Smooth muscle cell (in vitro differentiated cells): ENCODE data around the gene SLC19A1. TPM values are rescaled to one million over a fixed set of nuclear protein-coding genes. Genes with fewer than 3 reads are reported as not detected.

Source experiments
- DNase-seq: peaks from one replicate; lab custom pipeline; 2025; ENCODE audit not compliant: unreplicated experiment; lab: John Stamatoyannopoulos, UW
- H2AFZ ChIP-seq: fragments of 200-600 bp; sonication (generic); 2 replicates; pipeline ENCODE4 v1.6.0; 2016; ENCODE audit warnings: antibody characterized with exemption, low read depth, mild to moderate bottlenecking
- H3F3A ChIP-seq: fragments of 200-600 bp; sonication (generic); 2 replicates; pipeline ENCODE4 v1.6.0; 2017; ENCODE audit warnings: antibody characterized with exemption, low read depth
- H3K27ac ChIP-seq: fragments of 200-600 bp; sonication (generic); 2 replicates; pipeline ENCODE4 v1.5.1; 2016; ENCODE audit warnings: low read depth, mild to moderate bottlenecking
- H3K27me3 ChIP-seq: fragments of 200-600 bp; sonication (generic); 2 replicates; pipeline ENCODE4 v1.6.1; 2016; ENCODE audit warnings: low read depth, mild to moderate bottlenecking
- H3K36me3 ChIP-seq: fragments of 200-600 bp; sonication (generic); 2 replicates; pipeline ENCODE4 v1.5.1; 2016; ENCODE audit warnings: low read depth
- H3K4me1 ChIP-seq: fragments of 200-600 bp; sonication (generic); 2 replicates; pipeline ENCODE4 v1.5.1; 2016; ENCODE audit warnings: low read depth
- H3K4me2 ChIP-seq: fragments of 200-600 bp; sonication (generic); 2 replicates; pipeline ENCODE4 v1.6.0; 2016; ENCODE audit warnings: mild to moderate bottlenecking
- H3K4me3 ChIP-seq: fragments of 200-600 bp; sonication (generic); 2 replicates; pipeline ENCODE4 v1.5.1; 2016; ENCODE audit warnings: mild to moderate bottlenecking
- H3K79me2 ChIP-seq: fragments of 200-600 bp; sonication (generic); 2 replicates; pipeline ENCODE4 v1.6.0; 2016; ENCODE audit warnings: low read depth, mild to moderate bottlenecking
- H3K9ac ChIP-seq: fragments of 200-600 bp; sonication (generic); 2 replicates; pipeline ENCODE4 v1.6.0; 2016; ENCODE audit warnings: low read depth
- H3K9me3 ChIP-seq: fragments of 200-600 bp; sonication (generic); replicated peaks from 2 replicates; pipeline ENCODE4 v1.5.1; 2016; ENCODE audit warnings: low read depth
- H4K20me1 ChIP-seq: fragments of 200-600 bp; sonication (generic); 2 replicates; pipeline ENCODE4 v1.6.0; 2016; ENCODE audit warnings: low read depth
- CTCF ChIP-seq: fragments of 200-600 bp; sonication (generic); IDR thresholded peaks from 2 replicates; pipeline ENCODE4 v1.5.1; 2017; ENCODE audit warnings: borderline replicate concordance, mild to moderate bottlenecking, antibody characterized with exemption; ENCODE audit not compliant: insufficient read depth, poor library complexity, severe bottlenecking
- whole genome bisulfite sequencing: methylation state at CpG from one replicate; pipeline ENCODE4 v1.1.7; 2016; ENCODE audit warnings: low lambda C conversion rate; 5-methylcytosine and 5-hydroxymethylcytosine counted together
- polyA plus RNA-seq: library from polyadenylated mRNA; unstranded; fragments of >200 nt; fragmentation: Nextera tagmentation; extraction: Ambion mirVana; gene quantifications from 2 replicates; pipeline ENCODE4 v1.2.1, GENCODE V29; 2016
- total RNA-seq: library from RNA; depleted of rRNA; stranded (reverse); fragments of >200 nt; gene quantifications from 2 replicates; pipeline ENCODE4 v1.2.3, GENCODE V29; 2014

The SLC19A1 gene
- total and polyA plus RNA-seq, 2 experiments from 2014 or later, result 2.3 to 33.2 TPM

GRCh38 chr21:45451091-45451740, 91.0 kb downstream of the SLC19A1 start:
- 87% methylated on average over 20 of the region's 20 CpGs for WGBS
- Histone ChIP-seq H3K27ac (no peak overlapping the region), H4K20me1 (peaks cover 94% of the 10 kb centered on the region), H3K36me3 (no peaks in the 10 kb centered on the region), H3K27me3 (no peaks in the 10 kb centered on the region), H3K9ac (no peak overlapping the region), H3K9me3 (no peaks in the 10 kb centered on the region), H3F3A (peaks cover 30% of the 10 kb centered on the region), H3K4me3 (no peak overlapping the region), H3K4me1 (no peaks in the 10 kb centered on the region), H2AFZ (no peak overlapping the region), H3K4me2 (no peak overlapping the region), H3K79me2 (peaks cover 100% of the 10 kb centered on the region)
- no peak for TF ChIP-seq CTCF
- no peak for DNase-seq

- Histone ChIP-seq H3K9ac (no peak overlapping the region), H3K79me2 (peaks cover 100% of the 10 kb centered on the region), H4K20me1 (peaks cover 94% of the 10 kb centered on the region), H3K4me2 (no peak overlapping the region), H3K36me3 (no peaks in the 10 kb centered on the region), H3K27ac (no peak overlapping the region), H2AFZ (no peak overlapping the region), H3F3A (peaks cover 33% of the 10 kb centered on the region), H3K4me3 (no peak overlapping the region), H3K4me1 (no peaks in the 10 kb centered on the region), H3K27me3 (no peaks in the 10 kb centered on the region), H3K9me3 (no peaks in the 10 kb centered on the region)
- DNase-seq, result no peak
- TF ChIP-seq CTCF, result no peak
- WGBS, result 94% methylated on average over 24 of the region's 24 CpGs
These were observed 91.7 kb downstream of the SLC19A1 start for GRCh38 chr21:45450423-45451090.

GRCh38 chr21:45449658-45450422, 92.4 kb downstream of the SLC19A1 start:
- no peak for TF ChIP-seq CTCF
- Histone ChIP-seq H2AFZ (no peak overlapping the region), H3F3A (peaks cover 40% of the 10 kb centered on the region), H3K4me3 (no peak overlapping the region), H3K79me2 (peaks cover 100% of the 10 kb centered on the region), H3K4me1 (no peaks in the 10 kb centered on the region), H3K27me3 (no peaks in the 10 kb centered on the region), H3K9ac (no peak overlapping the region), H4K20me1 (peaks cover 94% of the 10 kb centered on the region), H3K4me2 (no peak overlapping the region), H3K27ac (no peak overlapping the region), H3K9me3 (no peaks in the 10 kb centered on the region), H3K36me3 (no peaks in the 10 kb centered on the region)
- no peak for DNase-seq
- WGBS, result 84% methylated on average over 22 of the region's 22 CpGs
